HG02763 (cell line): ENCODE measurements around the gene TJP3.
"Not testable (repeated sequence)": the region's sequence is repeated elsewhere in the genome, so short reads cannot be mapped to it uniquely, and the experiment has no call there.

Experiments
- ATAC-seq: cut with Tn5 transposase; IDR thresholded peaks from one replicate; pipeline ENCODE4 v1.9.1; 2021; ENCODE audit warnings: mild to moderate bottlenecking, moderate library complexity; ENCODE audit not compliant: unreplicated experiment

TJP3 gene

GRCh38 chr19:3740431-3740830, 32.2 kb downstream of the TJP3 start:
- ATAC-seq = no peak

- no peak for ATAC-seq
Measured at GRCh38 chr19:3743486-3743885, 35.3 kb downstream of the TJP3 start.

- no peak for ATAC-seq
Measured at GRCh38 chr19:3745363-3746045, 37.3 kb downstream of the TJP3 start.

GRCh38 chr19:3746371-3747056, 38.3 kb downstream of the TJP3 start:
- no peak for ATAC-seq

GRCh38 chr19:3748965-3749364, 40.8 kb downstream of the TJP3 start:
- no peak for ATAC-seq

GRCh38 chr19:3750211-3750610, 42.0 kb downstream of the TJP3 start:
- no peak for ATAC-seq

- no peak for ATAC-seq
Measured at GRCh38 chr19:3751236-3751635, 43.1 kb downstream of the TJP3 start.

GRCh38 chr19:3752492-3752891, 44.3 kb downstream of the TJP3 start:
- ATAC-seq = no peak

- no peak for ATAC-seq
Measured at GRCh38 chr19:3753631-3754410, 45.6 kb downstream of the TJP3 start.

- not testable (repeated sequence) for ATAC-seq
Measured at GRCh38 chr19:3757705-3758104, 49.5 kb downstream of the TJP3 start.

GRCh38 chr19:3758297-3758696, 50.1 kb downstream of the TJP3 start:
- not testable (repeated sequence) for ATAC-seq

- no peak for ATAC-seq
Measured at GRCh38 chr19:3759482-3760254, 51.5 kb downstream of the TJP3 start.

GRCh38 chr19:3760871-3761361, 52.7 kb downstream of the TJP3 start:
- no peak for ATAC-seq

- ATAC-seq = peak; percentile 52
Measured at GRCh38 chr19:3761382-3762129, 53.4 kb downstream of the TJP3 start, which contains the start of gene APBA3. APBA3 (minus strand) TSS chr19:3761692; CDS start chr19:3760264, 1,428 bp downstream.

GRCh38 chr19:3762130-3762473, 53.9 kb downstream of the TJP3 start:
- no peak for ATAC-seq

GRCh38 chr19:3762501-3763459, 54.6 kb downstream of the TJP3 start, which contains the start of gene MRPL54:
MRPL54 (plus strand) TSS chr19:3762682; CDS start chr19:3762701, 19 bp downstream.
- peak; percentile 72 for ATAC-seq

GRCh38 chr19:3765121-3765520, 56.9 kb downstream of the TJP3 start:
- no peak for ATAC-seq

GRCh38 chr19:3765757-3766156, 57.6 kb downstream of the TJP3 start:
- ATAC-seq = not testable (repeated sequence)

- no peak for ATAC-seq
Measured at GRCh38 chr19:3766520-3766919, 58.3 kb downstream of the TJP3 start.
